HG02840 (cell line): Measurements from ENCODE around the gene MFSD6.

Experiments used
- ATAC-seq: cut with Tn5 transposase; IDR thresholded peaks from one replicate; pipeline ENCODE4 v1.9.1; 2021; ENCODE audit warnings: mild to moderate bottlenecking, moderate library complexity, moderate number of reproducible peaks; ENCODE audit not compliant: unreplicated experiment, low FRiP score

MFSD6 gene

GRCh38 chr2:190432567-190433231 is 24.5 kb downstream of the MFSD6 start:
- ATAC-seq, result no peak

- no peak for ATAC-seq
These were observed 27.0 kb downstream of the MFSD6 start for GRCh38 chr2:190435031-190435670.

GRCh38 chr2:190436557-190436956 is 28.4 kb downstream of the MFSD6 start:
- ATAC-seq, result no peak

GRCh38 chr2:190440113-190440512 is 32.0 kb downstream of the MFSD6 start:
- ATAC-seq, result no peak

- ATAC-seq, result no peak
These were observed 33.4 kb downstream of the MFSD6 start for GRCh38 chr2:190441564-190441963.

- ATAC-seq, result no peak
These were observed 34.9 kb downstream of the MFSD6 start for GRCh38 chr2:190443055-190443454.

- no peak for ATAC-seq
These were observed 35.8 kb downstream of the MFSD6 start for GRCh38 chr2:190443778-190444481.

- no peak for ATAC-seq
These were observed 36.8 kb downstream of the MFSD6 start for GRCh38 chr2:190444976-190445375.

- ATAC-seq, result no peak
These were observed 38.0 kb downstream of the MFSD6 start for GRCh38 chr2:190446193-190446592.

GRCh38 chr2:190446750-190447516 is 38.8 kb downstream of the MFSD6 start:
- ATAC-seq, result no peak

- ATAC-seq, result no peak
These were observed 39.6 kb downstream of the MFSD6 start for GRCh38 chr2:190447766-190448165.

- ATAC-seq, result no peak
These were observed 41.8 kb downstream of the MFSD6 start for GRCh38 chr2:190449925-190450324.

- no peak for ATAC-seq
These were observed 42.2 kb downstream of the MFSD6 start for GRCh38 chr2:190450363-190450762.

GRCh38 chr2:190451561-190452176 is 43.5 kb downstream of the MFSD6 start:
- ATAC-seq, result no peak

- no peak for ATAC-seq
These were observed 44.3 kb downstream of the MFSD6 start for GRCh38 chr2:190452433-190452832.

- no peak for ATAC-seq
These were observed 46.6 kb downstream of the MFSD6 start for GRCh38 chr2:190454795-190455194.

- no peak for ATAC-seq
These were observed 47.4 kb downstream of the MFSD6 start for GRCh38 chr2:190455358-190456095.

- ATAC-seq, result no peak
These were observed 48.7 kb downstream of the MFSD6 start for GRCh38 chr2:190456833-190457232.

- ATAC-seq, result no peak
These were observed 49.1 kb downstream of the MFSD6 start for GRCh38 chr2:190457256-190457655.
